HG03135 (cell line): ENCODE data around the gene RPL38.

ENCODE experiments used
- ATAC-seq: cut with Tn5 transposase; IDR thresholded peaks from one replicate; pipeline ENCODE4 v1.9.1; 2021; ENCODE audit warnings: mild to moderate bottlenecking, moderate library complexity; ENCODE audit not compliant: unreplicated experiment

RPL38 gene

DNA sequence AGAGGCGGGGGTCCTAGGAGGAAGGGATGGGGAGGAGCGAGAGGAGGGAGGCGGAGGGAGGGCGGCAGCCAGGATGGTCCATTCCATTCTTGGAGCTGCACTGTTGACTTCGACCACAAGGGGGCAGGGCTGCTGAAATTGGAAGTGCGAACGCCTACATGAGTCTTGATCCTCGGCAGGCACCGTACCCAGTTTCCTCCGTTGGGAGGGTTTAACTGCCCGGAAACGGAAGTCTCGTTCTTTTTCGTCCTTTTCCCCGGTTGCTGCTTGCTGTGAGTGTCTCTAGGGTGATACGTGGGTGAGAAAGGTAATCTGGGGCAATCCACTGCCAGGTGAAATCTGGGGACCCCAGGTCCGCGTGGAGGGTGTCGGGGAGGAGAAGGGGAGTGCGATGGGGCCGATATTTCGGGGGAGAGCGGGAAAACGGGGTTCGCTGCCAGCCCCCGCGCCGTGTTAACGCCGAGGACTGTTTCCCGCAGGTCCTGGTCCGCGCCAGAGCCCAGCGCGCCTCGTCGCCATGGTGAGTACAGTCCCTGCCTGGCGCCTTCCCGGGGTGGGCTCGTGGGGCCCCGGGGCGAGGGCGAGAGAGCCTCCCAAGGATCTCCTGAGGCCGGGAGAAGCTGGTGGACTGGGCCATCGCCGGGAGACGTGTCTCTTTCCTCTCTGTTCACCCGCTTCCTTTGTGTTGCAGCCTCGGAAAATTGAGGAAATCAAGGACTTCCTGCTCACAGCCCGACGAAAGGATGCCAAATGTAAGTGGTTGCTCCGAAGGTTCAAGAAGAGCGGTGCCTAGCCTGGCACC is at the start of gene RPL38:
Gene RPL38 (plus strand): TSS at position 240 of the 802 bp plus-strand sequence. CDS start 278 bp downstream, at position 518.
- peak; percentile 68 for ATAC-seq

DNA sequence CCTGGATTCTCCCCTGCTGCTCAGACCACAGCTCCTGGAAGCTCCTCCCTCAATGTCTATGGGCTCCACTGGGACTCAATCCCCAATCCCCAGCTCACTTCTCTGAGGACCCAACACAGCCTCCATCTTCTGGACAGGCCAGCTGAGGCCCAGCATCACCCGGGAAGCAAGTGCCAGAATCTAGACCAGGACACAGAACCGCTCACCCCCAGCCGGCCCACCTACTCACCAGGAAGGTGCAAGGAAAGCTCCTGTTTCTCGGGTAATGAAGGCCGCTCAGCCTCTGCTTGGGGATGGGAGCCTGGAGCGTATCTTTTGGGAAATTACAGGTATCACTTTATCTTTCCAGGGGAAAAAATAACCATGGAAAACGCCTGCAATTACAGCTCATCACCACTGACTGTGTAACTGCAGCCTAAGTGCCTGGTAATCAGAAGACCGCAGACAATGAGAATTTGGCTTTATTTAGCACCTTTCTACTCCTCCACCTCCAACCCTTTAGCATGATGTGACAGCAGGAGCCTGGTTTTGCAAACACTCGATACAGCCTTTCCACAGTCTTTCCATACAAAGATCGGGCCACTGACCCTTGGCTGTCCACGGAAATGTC is 49.6 kb upstream of the RPL38 start:
- no peak for ATAC-seq

DNA sequence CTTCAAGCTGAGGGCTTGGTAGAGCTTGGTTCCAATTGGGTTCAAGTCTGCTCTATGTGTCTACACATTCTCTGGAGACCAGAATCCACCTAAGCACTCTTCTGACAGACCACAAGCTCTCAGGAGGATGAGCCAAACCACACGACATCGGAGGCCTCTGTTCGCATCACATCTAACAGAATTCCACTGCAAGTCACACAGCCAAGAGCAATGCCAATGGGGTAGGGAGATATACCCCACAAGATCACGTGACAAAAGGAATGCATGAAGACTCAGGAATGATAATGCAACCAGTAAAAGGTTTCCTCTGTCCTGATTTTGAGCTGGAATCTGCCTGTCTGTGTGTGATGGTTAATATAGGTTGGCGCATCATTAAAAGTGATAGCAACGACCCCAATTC is 46.6 kb upstream of the RPL38 start:
- no peak for ATAC-seq

DNA sequence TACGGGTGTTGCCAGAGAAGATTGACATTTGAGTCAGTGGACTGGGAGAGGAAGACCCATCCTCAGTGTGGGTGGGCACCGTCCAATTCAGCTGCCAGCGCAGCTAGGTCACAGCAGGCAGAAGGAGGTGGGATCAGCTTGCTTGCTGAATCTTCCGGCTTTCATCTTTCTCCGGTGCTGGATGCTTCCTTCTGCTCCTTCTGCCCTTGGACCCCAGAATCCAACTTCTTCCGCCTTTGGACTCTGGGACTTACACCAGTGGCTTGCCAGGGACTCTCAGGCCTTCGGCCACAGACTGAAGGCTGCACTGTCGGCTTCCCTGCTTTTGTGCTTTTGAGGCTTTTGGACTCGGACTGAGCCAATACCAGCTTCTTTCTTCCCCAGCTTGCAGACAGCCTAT is 46.1 kb upstream of the RPL38 start:
- no peak for ATAC-seq

DNA sequence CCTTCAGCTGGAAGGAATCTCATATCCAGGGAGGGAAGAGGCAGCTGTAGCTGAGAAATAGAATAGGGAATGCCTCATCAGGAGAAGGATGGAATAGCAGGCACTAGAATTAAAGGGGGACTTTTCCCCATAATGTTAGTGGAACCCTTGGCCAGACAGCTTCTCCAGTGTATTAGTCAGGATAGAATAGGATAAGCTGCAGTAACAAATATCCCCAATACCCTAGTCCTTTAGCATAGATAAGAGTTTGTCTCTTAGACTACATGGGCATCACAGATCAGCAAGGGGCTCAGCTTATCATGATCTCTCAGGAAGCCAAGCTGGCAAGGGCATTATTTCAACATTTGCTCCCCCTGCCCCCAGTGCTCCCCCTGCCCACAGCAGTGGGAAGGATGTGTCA is 44.7 kb upstream of the RPL38 start:
- ATAC-seq: no peak

DNA sequence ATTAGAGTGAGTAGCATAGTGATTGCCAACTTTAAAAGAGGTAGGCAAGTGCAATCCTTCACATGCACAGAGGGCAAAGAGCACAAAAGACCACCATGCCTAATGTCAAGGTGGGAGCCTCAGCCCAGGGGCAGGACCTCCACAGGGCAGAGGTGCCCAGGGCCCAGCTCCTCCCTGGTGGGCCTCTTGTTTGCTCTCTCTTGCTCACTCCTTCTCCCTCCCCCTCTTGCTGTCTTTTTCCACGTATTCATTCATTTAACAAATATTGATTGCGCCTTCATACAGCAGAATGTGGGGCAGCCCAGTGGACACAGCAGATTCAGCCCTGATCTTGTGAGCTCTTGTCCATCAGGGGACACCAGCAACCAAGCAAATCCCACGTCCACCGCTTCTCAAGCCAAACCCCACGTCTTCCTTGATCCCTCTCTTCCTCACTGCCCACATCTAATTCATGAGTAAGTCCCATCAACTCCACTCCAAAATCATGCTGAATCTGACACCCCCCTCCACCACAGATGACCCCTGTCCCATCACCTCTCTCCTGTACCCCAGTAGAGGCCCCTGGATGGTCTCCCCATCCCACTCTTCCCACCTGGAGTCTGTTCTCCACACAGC is 44.1 kb upstream of the RPL38 start:
- ATAC-seq: no peak

DNA sequence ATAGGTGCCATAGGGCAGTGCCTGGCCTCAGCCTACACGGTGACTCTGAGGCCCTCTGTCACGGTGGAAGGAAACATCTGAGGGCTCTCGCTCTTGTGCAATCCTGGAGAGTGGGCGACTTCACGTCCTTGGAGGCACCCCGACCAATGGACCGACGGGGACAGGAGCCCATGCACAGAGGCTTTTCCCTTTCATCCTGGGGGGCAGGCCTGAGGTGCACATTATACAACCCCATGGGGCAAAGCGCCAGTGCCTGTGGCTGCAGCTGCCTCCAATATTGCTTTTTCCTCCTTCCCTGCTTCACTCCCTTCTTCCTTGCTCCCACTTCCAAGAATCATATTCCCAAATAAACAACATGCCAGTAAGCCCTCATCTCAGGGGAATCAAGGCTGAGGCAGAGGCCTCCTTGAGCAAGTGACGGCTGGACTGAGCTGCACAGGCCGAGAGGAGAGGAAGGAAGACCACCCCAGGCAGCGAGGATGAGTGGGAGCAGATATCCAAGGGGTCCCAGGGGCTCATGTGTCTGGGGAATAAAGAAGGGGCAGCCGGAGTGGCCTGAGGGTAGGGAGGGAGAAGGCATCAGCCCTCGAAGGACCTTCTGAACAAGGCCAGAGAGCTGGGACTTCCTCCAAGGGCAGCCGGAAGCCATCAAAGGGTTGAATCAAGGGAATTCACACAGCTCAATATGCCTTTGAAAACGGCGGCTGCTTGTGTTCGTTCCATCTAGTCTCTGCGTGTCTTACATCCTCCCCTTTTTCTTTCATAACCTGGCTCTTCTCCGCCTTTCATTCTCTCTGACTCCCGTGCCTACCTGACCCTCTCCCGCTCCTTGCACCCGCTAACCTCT is 42.6 kb upstream of the RPL38 start:
- no peak for ATAC-seq

DNA sequence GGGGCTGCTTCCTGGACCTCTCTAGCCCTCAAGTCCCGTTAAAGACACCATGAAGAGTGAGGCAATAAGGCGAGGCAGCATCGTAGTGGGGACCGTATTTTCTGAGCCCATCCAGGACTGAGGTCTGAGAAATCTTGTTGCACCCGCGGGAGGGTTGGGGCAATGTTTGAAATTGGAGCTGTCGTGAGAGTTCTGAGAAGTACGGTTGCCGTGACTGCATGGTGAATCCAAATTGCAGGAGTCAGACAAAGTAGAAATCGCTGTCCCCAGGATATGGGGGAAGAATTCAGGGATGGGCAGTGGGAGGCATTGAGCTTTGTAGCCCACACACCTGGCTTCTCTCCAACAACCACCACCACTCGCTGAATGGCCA is 42.0 kb upstream of the RPL38 start:
- ATAC-seq: no peak

DNA sequence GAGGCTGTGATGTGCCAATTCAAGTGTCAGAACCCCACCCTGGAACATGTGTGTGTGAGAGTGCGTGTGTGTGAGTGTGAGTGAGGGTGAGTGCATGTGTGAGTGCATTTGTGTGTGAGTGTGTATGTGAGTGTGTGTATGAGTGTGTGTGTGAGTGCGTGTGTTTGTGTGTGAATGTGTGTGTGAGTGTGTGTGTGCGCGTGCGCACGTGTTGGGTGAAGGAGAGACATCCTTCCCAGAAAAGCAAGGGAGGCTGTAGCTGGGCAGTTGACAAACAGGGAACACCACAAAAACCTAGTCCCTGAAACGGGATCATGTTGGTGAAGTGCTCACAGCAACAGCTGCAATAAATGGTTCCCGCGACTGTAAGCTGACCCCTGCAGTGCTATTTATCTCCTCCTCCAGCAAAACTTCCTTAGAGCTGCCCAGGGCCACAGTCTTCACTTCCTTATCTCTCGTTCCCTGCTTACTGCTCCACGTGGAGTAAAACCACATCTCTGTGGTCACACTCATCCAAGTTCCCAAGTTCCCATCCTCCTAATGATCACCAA is 40.1 kb upstream of the RPL38 start:
- no peak for ATAC-seq

DNA sequence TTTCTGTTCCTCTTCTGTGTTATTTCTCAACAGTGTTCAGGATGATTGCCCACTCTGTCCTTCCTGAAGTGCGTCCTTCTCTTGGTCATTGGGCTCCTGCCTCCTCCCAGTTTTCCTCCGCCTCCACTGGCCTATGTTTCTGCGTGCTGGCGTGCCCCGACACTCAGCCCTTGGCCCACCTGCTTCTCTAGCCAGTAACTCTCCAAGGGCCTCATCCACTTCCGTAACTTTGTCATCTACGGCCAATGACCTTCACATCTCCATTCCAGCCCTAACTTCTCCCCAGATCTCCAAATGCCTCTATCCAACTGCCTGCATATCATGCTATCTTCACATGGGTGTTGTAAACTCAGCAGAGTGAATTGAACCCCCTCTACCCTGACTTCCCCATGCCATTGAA is 39.6 kb upstream of the RPL38 start:
- ATAC-seq: no peak

DNA sequence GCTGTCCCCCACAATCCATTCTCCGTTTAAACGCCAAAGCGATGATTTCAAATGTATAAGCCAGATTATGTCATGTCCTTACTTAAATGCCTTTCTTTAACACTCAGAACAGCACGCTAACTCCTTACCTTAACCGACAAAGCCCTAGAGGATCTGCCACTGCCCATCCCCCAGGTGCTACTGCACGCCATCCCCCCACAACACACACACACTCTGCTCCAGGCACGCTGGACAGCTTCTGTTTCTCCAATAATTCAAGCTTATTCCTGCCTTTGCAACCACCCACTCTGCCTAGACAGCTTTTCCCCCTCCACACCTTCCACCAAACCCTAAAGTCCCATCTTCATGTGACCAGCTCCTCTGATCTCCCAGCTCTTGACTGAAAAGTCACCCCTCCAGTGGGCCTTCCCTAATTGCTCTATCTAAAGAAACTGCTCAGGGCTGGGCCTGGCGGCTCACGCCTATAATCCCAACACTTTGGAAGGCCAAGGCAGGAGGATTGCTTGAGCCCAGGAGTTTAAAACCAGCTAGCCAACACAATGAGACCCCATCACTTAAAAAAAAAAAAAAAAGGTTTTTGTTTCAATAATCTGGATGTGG is 38.9 kb upstream of the RPL38 start:
- ATAC-seq: no peak

DNA sequence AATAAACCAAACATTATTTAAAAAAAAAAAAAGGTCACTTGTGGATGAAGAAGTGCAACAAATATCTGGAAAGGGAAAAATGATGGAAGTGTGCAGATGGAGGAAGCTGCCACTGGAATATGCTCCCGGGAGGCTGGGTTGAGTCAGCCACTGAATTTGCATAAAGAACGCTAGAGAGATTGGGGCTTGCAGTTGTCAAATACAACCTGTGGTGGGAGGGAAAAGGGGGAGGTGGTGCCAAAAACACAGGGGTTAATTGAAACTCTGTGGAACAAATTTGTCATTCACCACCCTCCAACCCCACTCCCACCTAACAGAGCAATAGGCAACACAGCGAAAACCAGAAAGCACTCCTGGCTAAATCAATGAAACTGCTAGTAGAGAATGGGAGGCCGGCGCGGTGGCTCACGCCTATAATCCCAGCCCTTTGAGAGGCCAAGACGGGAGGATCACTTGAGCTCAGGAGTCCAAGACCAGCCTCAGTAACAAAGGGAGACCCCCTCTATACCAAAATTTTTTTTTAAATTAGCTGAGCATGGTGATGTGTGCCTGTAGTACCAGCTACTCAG is 37.6 kb upstream of the RPL38 start:
- no peak for ATAC-seq

DNA sequence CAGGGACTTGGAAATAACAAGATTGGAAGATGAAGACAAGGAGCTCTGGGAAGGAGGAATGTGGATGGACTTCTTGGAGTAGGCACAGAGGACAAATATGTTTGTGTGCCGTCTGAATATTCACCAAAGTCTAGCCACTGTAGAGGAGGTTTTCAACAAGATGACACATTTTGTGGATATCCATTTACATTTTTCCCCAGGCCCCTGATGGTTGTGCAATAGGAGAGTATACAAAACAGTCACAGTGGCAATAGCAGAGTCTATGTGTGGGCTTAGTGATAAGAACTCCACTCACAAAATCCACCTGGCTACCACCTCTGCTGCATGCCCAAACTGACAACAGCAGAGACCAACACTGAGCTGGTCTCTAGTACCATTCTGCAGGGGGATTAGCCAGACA is 32.6 kb upstream of the RPL38 start:
- ATAC-seq: no peak

DNA sequence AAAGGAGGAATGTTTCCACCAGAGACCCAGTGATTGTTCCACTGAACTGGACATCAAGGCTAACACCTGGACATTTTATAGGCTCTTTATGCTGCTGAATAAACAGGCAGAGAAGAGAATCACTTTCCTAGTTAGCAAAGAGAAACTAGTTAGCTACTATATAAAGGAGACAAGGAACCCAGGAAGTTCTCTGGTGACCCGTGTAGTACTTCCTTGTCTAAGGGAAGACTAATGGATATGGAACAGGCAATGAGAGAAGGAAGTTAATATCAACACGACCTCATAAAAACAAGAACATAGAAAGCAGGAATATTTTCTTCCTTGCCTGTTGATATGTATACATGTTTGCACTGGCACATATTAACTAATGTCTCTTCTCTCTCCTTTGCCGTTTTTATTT is 30.8 kb upstream of the RPL38 start:
- no peak for ATAC-seq

DNA sequence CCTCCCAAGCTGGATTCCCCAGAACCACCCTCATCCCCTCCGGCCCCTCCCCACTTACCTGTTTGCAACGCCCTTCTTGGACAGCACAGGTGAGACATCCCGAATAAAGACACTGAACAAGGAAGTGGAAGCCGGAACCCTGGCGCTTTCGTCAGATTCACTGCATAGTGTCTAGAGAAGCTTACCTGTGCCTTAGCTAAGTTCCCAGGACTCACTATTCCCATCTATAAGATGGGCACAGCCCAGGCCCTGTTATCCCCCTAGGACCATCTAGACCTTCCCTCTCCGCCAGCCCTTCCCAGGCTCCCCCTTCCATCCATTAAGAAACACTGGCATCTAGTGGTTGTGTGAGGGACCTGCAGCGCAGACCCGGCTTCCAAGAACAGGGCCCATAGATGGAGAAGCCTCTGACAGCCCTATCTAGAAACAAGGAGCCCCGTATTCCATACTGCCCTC is 26.9 kb upstream of the RPL38 start:
- no peak for ATAC-seq

DNA sequence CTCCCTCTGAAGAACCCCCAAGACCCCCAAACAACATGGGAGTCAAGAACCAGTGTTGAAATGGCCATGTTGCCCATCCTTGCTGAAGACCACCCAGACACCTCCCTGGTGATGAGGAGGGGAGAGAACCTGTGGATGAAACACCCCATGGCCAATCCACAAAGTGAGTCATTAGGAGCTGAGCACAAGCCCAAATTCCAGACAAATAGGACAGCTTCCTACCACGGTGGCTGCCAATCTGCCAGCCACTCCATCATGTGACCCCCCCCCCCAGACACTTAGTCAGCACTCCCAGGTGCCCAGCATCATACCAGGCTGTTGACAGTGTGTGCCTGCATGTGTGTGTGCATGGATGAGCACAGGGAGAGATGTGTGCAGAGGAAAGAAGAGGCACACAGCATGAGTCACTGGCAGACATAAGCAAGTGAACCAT is 26.4 kb upstream of the RPL38 start:
- no peak for ATAC-seq

DNA sequence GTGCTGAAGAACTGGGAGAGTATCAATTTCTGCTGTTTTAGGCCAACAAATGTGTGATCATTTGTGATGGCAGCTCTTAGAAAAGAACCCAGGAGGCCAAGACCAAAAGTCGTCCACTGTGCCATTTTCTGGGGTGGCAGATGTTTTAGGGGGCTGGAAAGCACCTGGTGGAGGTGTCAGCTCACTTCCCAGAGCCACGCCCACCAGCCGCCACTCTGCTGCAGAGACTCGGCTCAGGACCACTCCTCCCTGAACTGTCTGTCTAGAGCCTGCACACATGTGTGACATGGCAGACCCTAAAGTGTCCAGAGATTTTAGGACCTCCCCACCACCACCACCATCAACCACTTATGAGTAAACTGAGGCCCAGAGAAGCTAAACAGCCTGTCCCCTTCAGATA is 23.9 kb upstream of the RPL38 start:
- no peak for ATAC-seq

DNA sequence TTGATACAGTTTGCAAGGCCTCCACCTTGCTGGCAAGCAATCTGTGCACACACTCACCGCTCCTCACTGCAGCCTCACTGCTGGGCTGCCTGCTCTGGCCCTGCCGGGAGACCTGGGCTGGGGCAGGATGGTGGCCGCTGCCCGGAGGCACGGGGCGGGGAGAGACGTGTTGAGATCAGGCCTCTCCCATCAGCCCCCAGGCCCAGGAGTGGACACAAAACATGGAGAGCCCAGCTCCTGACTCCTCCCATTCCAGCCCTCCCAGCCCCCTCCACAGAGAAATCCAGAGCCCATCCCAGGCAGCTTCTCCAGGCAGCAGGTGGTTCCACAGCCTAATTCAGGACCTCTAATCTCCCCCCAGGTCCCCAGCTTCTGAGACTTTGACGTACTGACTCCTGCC is 23.1 kb upstream of the RPL38 start:
- no peak for ATAC-seq

DNA sequence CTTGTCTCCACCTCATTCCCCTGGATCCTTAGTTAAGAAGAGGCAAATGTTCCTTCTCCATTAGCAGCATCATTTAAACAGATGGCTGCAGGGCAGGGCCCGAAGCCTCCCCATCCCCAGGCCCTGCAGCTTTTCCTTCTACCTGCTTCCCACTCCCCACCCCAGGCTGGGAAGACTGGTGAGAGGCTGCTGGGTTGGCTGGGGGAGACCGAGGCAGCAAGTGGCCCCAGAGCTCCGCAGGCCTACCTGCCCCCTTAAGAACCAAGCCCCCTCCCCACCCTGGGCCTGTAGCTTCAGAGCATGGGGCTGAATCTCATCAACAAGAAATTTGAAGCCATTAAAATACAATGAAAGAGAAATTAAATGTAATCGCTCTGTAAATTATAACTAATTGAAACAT is 22.1 kb upstream of the RPL38 start:
- ATAC-seq: no peak

DNA sequence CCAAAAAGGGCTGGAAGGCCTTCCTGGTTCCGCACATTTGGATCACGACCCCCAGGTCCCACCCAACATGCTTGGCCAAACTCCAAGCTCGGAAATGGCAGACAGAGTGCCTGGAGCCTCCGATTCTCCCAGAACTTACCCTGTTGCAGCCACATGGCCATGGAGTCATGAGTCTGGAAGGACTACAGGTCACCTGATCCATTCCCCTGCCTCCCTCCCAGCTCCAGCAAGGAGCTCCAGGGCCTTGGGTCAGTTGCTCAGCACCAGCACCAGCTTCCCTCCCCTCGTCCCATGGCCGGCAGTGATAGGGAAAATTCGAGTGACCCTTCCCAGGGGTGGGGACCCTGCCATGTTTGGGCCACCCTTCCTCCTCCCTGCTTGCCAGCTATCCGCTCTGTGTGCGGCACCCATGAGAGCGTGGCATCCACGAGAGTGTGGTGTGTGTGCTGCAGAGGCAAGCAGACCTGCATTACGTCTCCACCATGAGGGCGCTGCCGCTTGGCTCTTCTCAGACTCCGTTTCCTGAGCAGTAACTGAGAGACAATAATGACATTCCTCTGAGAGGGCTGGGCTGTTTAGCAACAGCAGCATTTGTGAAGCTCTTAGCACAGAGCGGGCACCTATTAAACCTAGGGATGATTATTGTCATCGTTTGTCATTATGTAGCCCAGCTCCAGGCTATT is 21.3 kb upstream of the RPL38 start:
- ATAC-seq: no peak
